GM12878 (cell line): ENCODE results near the gene HPCA. TPM values are rescaled to one million over a fixed set of nuclear protein-coding genes. Genes with fewer than 3 reads are reported as not detected.

ENCODE experiments used
- ATAC-seq: fragments of 200-7000 bp; cut with Tn5 transposase; 3 replicates; pipeline ENCODE4 v1.9.1; 2020; ENCODE audit warnings: mild to moderate bottlenecking, moderate library complexity
- BruUV-seq: library from RNA; stranded (reverse); fragments of 400-500 nt; replicated peaks from 2 replicates; lab custom pipeline; 2021; lab: Mats Ljungman, UMichigan
- CTCF ChIA-PET: fragments of 300-600 bp; sonication (Branson Sonifier 250); formaldehyde crosslinking; extraction: SDS; loops from one replicate; lab custom pipeline; 2021; ENCODE audit warnings: inconsistent platforms; lab: Yijun Ruan, JAX
- POLR2A ChIA-PET: fragments of 350-600 bp; formaldehyde crosslinking; extraction: SDS; loops from one replicate; lab custom pipeline; 2021; ENCODE audit warnings: inconsistent platforms; lab: Charles Lee
- RAD21 ChIA-PET: fragments of 300-600 bp; sonication (Branson Sonifier 250); formaldehyde crosslinking; loops from one replicate; lab custom pipeline; 2023; ENCODE audit warnings: antibody characterized with exemption; ENCODE audit not compliant: unreplicated experiment; lab: Charles Lee
- SMC1A ChIA-PET: fragments of 300-600 bp; sonication (Branson Sonifier 250); formaldehyde crosslinking; loops from one replicate; lab custom pipeline; 2023; ENCODE audit not compliant: unreplicated experiment, uncharacterized antibody; lab: Charles Lee
- DNase-seq: peaks from one replicate; pipeline ENCODE4 v3.0.0-alpha.2; 2011; ENCODE audit warnings: low read depth, low spot score
- FAIRE-seq: peaks from 3 replicates; lab custom pipeline; 2011; peaks lifted over from hg19 to GRCh38; lab: Jason Lieb, UNC
- H2AFZ ChIP-seq: 2 replicates; pipeline ENCODE4 v1.6.0; 2011; ENCODE audit warnings: low read depth, low read length, control low read depth; ENCODE audit not compliant: control insufficient read depth
- H3K27ac ChIP-seq: 2 replicates; pipeline ENCODE4 v1.5.1; 2011; ENCODE audit warnings: control low read depth; ENCODE audit not compliant: control insufficient read depth, insufficient read depth
- H3K27me3 ChIP-seq, 2 experiments: replicated peaks in 1 of 2; 2 replicates each; pipeline versions ENCODE4 v1.6.0 to v1.6.1; 2011; ENCODE audit warnings: low read length in 1 of 2; ENCODE audit not compliant: control insufficient read depth in 2 of 2, insufficient read depth in 2 of 2
- H3K36me3 ChIP-seq, 2 experiments: 2 replicates each; pipeline ENCODE4 v1.5.1; 2011; ENCODE audit warnings: low read length in 1 of 2; ENCODE audit not compliant: control insufficient read depth in 2 of 2, insufficient read depth in 2 of 2
- H3K4me1 ChIP-seq: 2 replicates; pipeline ENCODE4 v1.6.1; 2011; ENCODE audit warnings: mild to moderate bottlenecking, low read length, moderate library complexity, mixed read lengths; ENCODE audit not compliant: control insufficient read depth, insufficient read depth
- H3K4me2 ChIP-seq: 2 replicates; pipeline ENCODE4 v1.6.0; 2011; ENCODE audit warnings: control low read depth; ENCODE audit not compliant: control insufficient read depth, insufficient read depth
- H3K4me3 ChIP-seq: fragments of 200-600 bp; sonication (generic); 2 replicates; pipeline ENCODE4 v1.5.1; 2016
- H3K79me2 ChIP-seq: 2 replicates; pipeline ENCODE4 v1.6.0; 2011; ENCODE audit warnings: low read length; ENCODE audit not compliant: control insufficient read depth, insufficient read depth
- H3K9ac ChIP-seq: 2 replicates; pipeline ENCODE4 v1.8.0; 2011; ENCODE audit warnings: low read length, control low read depth, mixed read lengths; ENCODE audit not compliant: control insufficient read depth, insufficient read depth
- H3K9me3 ChIP-seq: replicated peaks from 3 replicates; pipeline ENCODE4 v1.5.1; 2011; ENCODE audit warnings: mild to moderate bottlenecking, low read length; ENCODE audit not compliant: control insufficient read depth, insufficient read depth
- H4K20me1 ChIP-seq: 2 replicates; pipeline ENCODE4 v1.6.0; 2011; ENCODE audit not compliant: control insufficient read depth, insufficient read depth
- EZH2 ChIP-seq: IDR thresholded peaks from 2 replicates; pipeline ENCODE4 v1.6.1; 2012; ENCODE audit warnings: low read depth, mild to moderate bottlenecking, control low read depth, inconsistent platforms, low read length, borderline replicate concordance; ENCODE audit not compliant: control insufficient read depth
- LARP7 ChIP-seq: fragments of 450-650 bp; IDR thresholded peaks from 2 replicates; pipeline ENCODE4 v1.6.1; 2017; ENCODE audit warnings: mild to moderate bottlenecking
- MLLT1 ChIP-seq: fragments of 450-650 bp; IDR thresholded peaks from 2 replicates; pipeline ENCODE4 v1.6.1; 2016; ENCODE audit warnings: mild to moderate bottlenecking
- PAX8 ChIP-seq: fragments of 450-650 bp; IDR thresholded peaks from 2 replicates; pipeline ENCODE4 v1.6.1; 2017; ENCODE audit warnings: mild to moderate bottlenecking, moderate library complexity
- POLR2A ChIP-seq: IDR thresholded peaks from 2 replicates; pipeline ENCODE4 v1.6.1; 2011; ENCODE audit warnings: low read depth, mild to moderate bottlenecking, low read length
- PRDM15 ChIP-seq: fragments of 450-650 bp; formaldehyde crosslinking; IDR thresholded peaks from 2 replicates; pipeline ENCODE4 v1.4.0; 2020; ENCODE audit warnings: mild to moderate bottlenecking, moderate library complexity
- RELB ChIP-seq: fragments of 450-650 bp; IDR thresholded peaks from 2 replicates; pipeline ENCODE4 v1.6.1; 2017; ENCODE audit warnings: low read depth, mild to moderate bottlenecking, moderate library complexity
- SP1 ChIP-seq: IDR thresholded peaks from one replicate; pipeline ENCODE4 v1.6.1; 2011; ENCODE audit warnings: low read depth, low read length
- SPI1 ChIP-seq: IDR thresholded peaks from 2 replicates; pipeline ENCODE4 v1.6.1; 2011; ENCODE audit warnings: low read depth, mild to moderate bottlenecking, low read length, moderate library complexity, borderline replicate concordance; ENCODE audit not compliant: insufficient read depth
- SUPT20H ChIP-seq: IDR thresholded peaks from 2 replicates; pipeline ENCODE4 v1.6.1; 2011; ENCODE audit warnings: low read depth, mild to moderate bottlenecking, low read length, moderate library complexity, borderline replicate concordance; ENCODE audit not compliant: control insufficient read depth
- TARDBP ChIP-seq: IDR thresholded peaks from 2 replicates; pipeline ENCODE4 v1.6.1; 2016; ENCODE audit warnings: borderline replicate concordance
- TCF12 ChIP-seq: IDR thresholded peaks from 2 replicates; pipeline ENCODE4 v1.6.1; 2011; ENCODE audit warnings: low read depth, mild to moderate bottlenecking, low read length
- ZSCAN29 ChIP-seq: fragments of 450-650 bp; IDR thresholded peaks from 2 replicates; pipeline ENCODE4 v1.6.1; 2017; ENCODE audit warnings: mild to moderate bottlenecking, moderate library complexity
- WGBS: methylation state at CpG from one replicate; pipeline ENCODE4 v1.1.6; 2016; ENCODE audit warnings: low lambda C conversion rate; ENCODE audit not compliant: insufficient replicate concordance, insufficient coverage; ENCODE audit errors: missing lambda C conversion rate; 5-methylcytosine and 5-hydroxymethylcytosine counted together
- in situ Hi-C: fragments of 300-500 bp; cut with MboI; formaldehyde crosslinking; loops from 9 replicates; pipeline ENCODE4 v1.14.3; 2018; ENCODE audit warnings: mixed read lengths
- intact Hi-C: fragments of 100-400 bp; cut with micrococcal nuclease; formaldehyde crosslinking; loops from one replicate; pipeline ENCODE4 v1.14.2; 2022; ENCODE audit not compliant: unreplicated experiment
- polyA plus RNA-seq, 11 experiments: library from polyadenylated mRNA; depleted of rRNA in 4 of 11; unstranded in 6 of 11; stranded (reverse) in 5 of 11; fragments of >200 nt; fragmentation: Nextera tagmentation in 4 of 11; fragmentation: Illumina TruSeq in 1 of 11; extraction: Ambion mirVana in 4 of 11; extraction: Trizol in 1 of 11; gene quantifications; 1 replicate in 1 of 11; 2 replicates in 10 of 11; pipeline versions ENCODE4 v1.2.1 to v1.2.3, GENCODE V29; 2011 to 2016; ENCODE audit warnings: inconsistent platforms in 2 of 11, missing spikeins in 2 of 11, low read depth in 1 of 11
- total RNA-seq, 4 experiments: library from RNA; depleted of rRNA in 3 of 4; stranded (reverse); fragments of >200 nt in 3 of 4; fragmentation: Illumina TruSeq in 1 of 4; extraction: Trizol in 1 of 4; gene quantifications; 2 replicates each; pipeline versions ENCODE4 v1.2.1 to v1.2.3, GENCODE V29; 2013 to 2021
- TF ChIP-seq, protein P1 (sequence below): IDR thresholded peaks from 2 replicates; pipeline ENCODE4 v1.6.1; 2011; ENCODE audit warnings: borderline replicate concordance, low read depth, mild to moderate bottlenecking, moderate library complexity, mixed read lengths, low read length; ENCODE audit not compliant: insufficient read depth; ENCODE audit errors: extremely low read length
- TF ChIP-seq, protein P2 (sequence below): IDR thresholded peaks from 2 replicates; pipeline ENCODE4 v1.6.1; 2012; ENCODE audit warnings: low read depth, low read length, improper control_type of control experiment

The HPCA gene
- total and polyA plus RNA-seq, 10 of the 15 experiments (the other 5 are each of a cell fraction or from before 2014, with no cell fraction given): 0.11 TPM; not detected in 9

GRCh38 chr1:32878183-32878582 lies 8.1 kb upstream of the HPCA start (continued):
- no peak for TF ChIP-seq RELB

GRCh38 chr1:32878637-32879041 lies 7.7 kb upstream of the HPCA start:
- ATAC-seq (no peak), FAIRE-seq (no peak), DNase-seq (no peak)
- ChIA-PET SMC1A (interaction anchor here (1.0 kb wide), 1 partner anchor 173 kb away, joined by 3 read pairs; no protein-coding TSS in a partner anchor), CTCF (interaction anchor here (0.6 to 1.4 kb wide), 6 partner anchors 38 to 667 kb away, joined by 3 to 11 read pairs (median 3); no protein-coding TSS in a partner anchor), POLR2A (interaction anchor here (0.6 kb wide), 1 partner anchor 196 kb away, joined by 5 read pairs; no protein-coding TSS in a partner anchor), RAD21 (interaction anchor here (0.7 kb wide), 1 partner anchor 358 kb away, joined by 4 read pairs; no protein-coding TSS in a partner anchor)
- TF ChIP-seq SP1 (no peak), SUPT20H (no peak), PAX8 (no peak), TARDBP (no peak), MLLT1 (no peak), EZH2 (no peak), TCF12 (no peak), SPI1 (no peak), LARP7 (no peak), PRDM15 (CRISPR knock-in tag) (no peak), POLR2A (no peak), ZSCAN29 (no peak)
- TF ChIP-seq, protein P1, sequence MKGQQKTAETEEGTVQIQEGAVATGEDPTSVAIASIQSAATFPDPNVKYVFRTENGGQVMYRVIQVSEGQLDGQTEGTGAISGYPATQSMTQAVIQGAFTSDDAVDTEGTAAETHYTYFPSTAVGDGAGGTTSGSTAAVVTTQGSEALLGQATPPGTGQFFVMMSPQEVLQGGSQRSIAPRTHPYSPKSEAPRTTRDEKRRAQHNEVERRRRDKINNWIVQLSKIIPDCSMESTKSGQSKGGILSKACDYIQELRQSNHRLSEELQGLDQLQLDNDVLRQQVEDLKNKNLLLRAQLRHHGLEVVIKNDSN: no peak
- TF ChIP-seq, protein P2, sequence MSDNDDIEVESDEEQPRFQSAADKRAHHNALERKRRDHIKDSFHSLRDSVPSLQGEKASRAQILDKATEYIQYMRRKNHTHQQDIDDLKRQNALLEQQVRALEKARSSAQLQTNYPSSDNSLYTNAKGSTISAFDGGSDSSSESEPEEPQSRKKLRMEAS: no peak
- Histone ChIP-seq H3K79me2 (no peaks in the 10 kb centered on the region), H3K27ac (no peak overlapping the region), H2AFZ (no peak overlapping the region), H3K4me3 (no peak overlapping the region), H3K4me2 (no peak overlapping the region), H3K9ac (no peak overlapping the region), H3K4me1 (peaks cover 10% of the 10 kb centered on the region), H3K36me3 (no peaks in the 10 kb centered on the region), H4K20me1 (no peaks in the 10 kb centered on the region), H3K9me3 (no peaks in the 10 kb centered on the region), H3K27me3 (no peaks in the 10 kb centered on the region)
- in situ Hi-C loops (no loop called here), intact Hi-C loops (loop anchor here (10.0 kb wide), 1 partner anchor 354 kb away; no protein-coding TSS in a partner anchor)
- BruUV-seq: no TSS peak
- WGBS: 40% methylated on average over 5 of the region's 5 CpGs
